ENCODE data around the gene GOLGA6C.
"Not testable (repeated sequence)": the region's sequence is repeated elsewhere in the genome, so short reads cannot be mapped to it uniquely, and the experiment has no call there.

Gene GOLGA6C

GRCh38 chr15:75228787-75229186 lies 29.3 kb upstream of the GOLGA6C start:
- FAIRE-seq, result no peak

DNA sequence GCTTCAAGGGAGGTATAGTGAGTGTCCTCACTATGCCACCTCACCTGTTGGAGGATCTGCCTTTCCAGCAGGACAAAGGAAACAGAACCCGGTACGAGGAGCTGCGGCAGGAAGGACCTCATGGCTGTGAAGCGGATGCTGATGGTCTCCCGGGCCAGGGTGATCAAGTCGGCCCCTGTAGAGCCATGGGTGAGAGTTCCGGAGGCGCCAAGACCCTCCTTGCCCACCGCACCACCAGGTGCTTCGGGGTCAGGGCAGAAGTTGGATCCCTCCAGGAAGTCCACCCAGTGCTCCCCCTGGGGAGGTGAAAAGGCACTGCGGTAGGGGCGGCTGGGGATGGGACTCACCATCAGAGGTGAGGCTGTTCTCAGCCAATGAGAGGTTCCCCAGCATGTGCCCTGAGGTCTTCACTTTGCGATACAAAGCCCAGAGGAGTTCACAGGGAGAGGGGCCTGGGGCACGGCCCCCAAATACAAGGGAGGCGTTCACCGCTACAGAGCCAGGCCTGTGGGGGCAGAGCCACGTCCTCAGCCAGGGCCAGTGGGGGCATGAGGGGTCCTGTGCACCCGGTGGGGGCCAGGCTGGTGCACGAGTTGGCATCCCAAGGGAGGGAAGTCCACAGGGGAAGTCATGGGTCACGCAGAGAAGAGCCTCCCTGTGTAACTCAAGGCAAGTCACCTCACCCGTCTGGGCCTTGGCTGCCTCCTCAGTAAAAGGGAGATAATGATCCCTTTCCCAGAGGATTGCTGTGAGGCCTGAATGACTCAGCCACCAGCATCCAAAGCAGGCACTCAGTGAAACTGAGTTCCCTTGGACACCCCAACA lies 28.7 kb upstream of the GOLGA6C start:
- no peak for FAIRE-seq

GRCh38 chr15:75230016-75230343 lies 28.2 kb upstream of the GOLGA6C start:
- FAIRE-seq, result no peak

DNA sequence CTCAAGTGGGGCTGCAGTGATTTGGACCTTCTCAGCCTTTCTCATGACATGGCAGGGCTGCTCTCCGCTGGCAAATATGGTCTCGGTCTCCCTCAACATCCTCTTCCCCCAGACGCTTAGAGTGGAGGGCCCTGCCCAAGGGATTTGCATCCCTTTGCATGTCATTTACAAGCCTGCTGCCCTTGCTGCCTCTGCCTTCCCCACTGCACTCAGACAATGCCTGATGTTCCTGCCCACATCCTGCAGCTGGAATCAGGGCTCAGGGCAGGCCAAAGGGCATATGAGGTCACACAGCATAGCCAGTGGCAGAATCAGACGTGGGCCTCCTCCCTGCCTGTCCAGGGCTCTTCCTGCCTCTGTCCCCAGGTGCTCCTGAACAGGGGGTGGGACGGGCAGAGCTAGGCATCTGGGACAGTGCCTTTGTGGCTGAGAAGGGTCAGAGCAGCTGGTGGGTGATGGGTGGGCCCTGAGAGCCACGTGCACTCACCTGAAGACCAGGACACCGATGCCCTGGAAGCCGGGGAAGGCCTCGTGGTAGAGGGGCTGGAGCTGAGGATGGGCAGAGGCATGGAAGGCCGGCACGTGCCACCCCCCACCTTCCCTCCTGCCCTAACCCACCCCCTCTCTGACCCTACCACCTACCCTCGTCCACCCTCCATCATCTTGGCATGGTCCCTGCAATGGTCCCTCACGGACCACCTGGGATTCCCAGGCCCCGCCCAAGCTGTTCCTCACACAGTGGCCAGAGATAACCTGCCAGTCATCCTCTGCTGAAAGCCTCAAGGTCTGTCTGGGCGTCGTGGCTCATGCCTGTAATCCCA lies 27.4 kb upstream of the GOLGA6C start:
- no peak for FAIRE-seq

GRCh38 chr15:75231836-75232235 lies 26.3 kb upstream of the GOLGA6C start:
- FAIRE-seq, result no peak

GRCh38 chr15:75232252-75232813 lies 25.8 kb upstream of the GOLGA6C start:
- no peak for FAIRE-seq

DNA sequence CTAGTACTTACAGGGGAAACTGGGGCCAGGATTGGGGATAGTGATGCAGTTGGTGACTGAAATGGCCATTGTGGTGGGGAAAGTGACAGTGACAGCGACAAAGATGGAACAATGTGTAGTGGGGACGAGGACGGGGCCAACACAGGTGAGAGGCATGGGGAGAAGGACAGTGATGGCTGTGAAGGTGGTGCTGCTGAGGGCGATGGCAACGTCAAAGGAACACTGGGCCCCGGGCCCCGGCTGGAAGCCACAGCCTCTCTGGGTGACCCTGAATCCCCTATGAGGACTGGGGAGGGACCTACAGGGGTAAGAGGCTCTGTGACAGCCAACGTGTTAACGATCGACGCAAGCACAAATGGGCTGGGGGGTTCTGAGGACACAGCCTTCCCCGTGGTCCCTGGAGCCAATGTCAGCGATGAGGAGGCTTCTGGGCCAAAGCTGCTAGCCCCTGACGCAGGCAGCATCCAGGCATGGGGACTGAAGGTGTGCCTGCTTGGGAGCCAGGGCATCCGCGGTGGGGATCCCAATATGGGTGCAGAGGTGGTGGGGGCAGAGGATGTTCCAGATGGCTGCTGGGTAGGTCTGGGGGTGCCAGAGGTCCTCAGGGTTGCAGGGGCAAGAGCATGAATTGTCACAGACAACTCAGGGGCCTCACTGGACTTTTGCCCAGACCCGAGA lies 25.2 kb upstream of the GOLGA6C start:
- no peak for FAIRE-seq

GRCh38 chr15:75233504-75234190 lies 24.5 kb upstream of the GOLGA6C start:
- FAIRE-seq, result no peak

- FAIRE-seq, result no peak
These were observed 23.8 kb upstream of the GOLGA6C start for GRCh38 chr15:75234191-75234810.

DNA sequence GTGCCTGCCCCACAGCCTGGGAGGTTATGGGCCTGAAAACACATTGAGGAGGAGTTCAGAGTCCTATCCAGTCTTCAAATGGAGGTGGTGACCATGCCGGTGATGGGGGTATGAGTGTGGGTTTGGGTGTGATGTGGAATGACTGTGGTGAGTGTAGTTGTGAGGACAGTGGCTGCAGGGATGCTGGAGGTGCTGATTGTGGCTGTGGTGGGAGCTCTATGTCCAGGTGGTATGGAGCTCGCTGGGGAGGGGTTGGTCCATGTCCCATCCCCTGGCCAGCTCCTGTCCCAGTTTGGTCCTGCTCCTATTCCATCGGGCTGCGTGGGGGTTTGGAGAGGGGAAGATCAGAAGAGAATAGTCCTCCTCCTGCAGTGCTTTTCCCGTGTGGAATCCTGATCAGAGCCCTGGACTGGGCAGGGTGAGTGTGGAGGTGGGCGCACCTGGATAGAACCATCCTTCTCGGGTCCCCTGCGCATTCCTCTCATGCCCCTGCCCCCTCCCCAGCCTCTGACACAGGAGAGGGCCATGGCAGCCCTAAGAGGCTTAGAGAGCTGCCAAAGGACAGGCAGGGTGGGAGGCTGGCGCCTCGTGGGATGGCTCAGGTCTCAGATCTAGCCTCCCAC lies 23.0 kb upstream of the GOLGA6C start:
- no peak for FAIRE-seq

GRCh38 chr15:75235760-75236729 lies 22.1 kb upstream of the GOLGA6C start:
- FAIRE-seq, result no peak

DNA sequence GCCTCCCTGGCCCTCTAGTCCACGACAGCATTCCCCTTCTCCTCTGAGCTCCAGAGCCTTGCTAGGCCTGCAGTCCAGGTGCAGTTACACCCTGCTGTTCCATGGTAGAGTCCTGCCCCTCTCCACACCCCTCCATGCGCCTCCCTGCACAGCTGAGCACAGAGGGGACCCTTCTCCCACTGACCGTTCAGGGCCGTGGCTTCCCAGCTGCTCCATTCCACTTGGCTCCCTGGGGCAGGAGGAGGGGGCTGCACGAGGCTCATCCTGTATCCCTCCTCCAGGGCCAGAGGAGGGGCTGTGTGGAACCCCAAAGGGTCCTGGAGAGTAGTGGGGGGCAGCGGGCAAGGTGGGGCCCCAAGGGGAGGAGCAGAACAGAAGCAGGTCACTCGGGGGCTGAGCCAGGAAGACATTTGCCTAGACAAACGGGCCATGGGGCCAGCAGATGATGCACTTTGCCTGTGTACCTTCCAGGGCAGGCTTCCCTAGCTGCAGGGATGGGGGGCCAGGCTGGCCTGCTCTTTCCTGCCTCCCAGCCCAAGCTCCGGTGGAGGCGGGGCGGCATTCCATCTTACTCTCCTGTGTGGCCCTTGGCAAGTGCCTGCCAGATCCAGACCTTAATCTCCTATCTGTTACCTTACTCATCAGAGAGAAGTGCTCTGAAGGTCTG lies 20.7 kb upstream of the GOLGA6C start:
- FAIRE-seq, result no peak

DNA sequence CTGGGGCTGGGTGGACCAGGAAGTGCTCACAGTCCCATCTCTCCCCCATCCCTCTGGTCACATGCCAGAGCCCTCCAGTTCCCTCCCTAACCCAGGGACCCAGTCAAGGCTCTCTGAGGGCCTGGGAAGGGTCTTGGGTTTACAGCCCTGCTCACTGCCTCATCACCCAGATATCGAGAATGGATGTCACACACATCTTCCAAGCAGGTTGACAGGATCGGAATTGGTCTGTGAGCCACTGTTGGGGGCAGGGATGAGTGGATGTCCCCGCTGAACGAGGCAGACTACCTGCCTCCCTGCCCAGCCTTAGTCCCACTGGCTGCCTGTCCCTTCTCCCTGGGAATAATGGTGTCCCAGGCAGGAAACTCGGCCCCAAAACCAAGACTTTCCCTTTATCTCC lies 20.0 kb upstream of the GOLGA6C start:
- FAIRE-seq, result no peak

GRCh38 chr15:75245741-75246140 lies 12.4 kb upstream of the GOLGA6C start:
- not testable (repeated sequence) for FAIRE-seq

DNA sequence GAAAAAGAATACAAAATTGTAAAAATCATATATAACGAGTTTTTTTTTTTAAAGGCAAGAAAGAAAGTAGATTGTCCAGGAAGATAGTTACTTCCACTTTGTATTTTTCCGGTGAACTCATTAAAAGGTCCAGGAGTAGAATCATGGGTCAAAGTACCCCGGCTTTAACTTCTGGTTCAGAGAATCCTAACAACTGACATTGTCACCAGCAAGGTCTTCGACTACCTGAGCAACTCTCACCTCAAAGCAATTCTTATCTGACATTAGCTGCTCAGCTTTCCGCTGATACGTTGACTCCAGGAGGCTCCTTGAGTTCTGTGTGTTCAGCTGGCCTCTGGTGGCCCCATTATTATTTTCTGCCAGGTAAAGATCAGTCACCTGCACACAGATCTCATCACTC lies 9.1 kb upstream of the GOLGA6C start:
- FAIRE-seq, result not testable (repeated sequence)

DNA sequence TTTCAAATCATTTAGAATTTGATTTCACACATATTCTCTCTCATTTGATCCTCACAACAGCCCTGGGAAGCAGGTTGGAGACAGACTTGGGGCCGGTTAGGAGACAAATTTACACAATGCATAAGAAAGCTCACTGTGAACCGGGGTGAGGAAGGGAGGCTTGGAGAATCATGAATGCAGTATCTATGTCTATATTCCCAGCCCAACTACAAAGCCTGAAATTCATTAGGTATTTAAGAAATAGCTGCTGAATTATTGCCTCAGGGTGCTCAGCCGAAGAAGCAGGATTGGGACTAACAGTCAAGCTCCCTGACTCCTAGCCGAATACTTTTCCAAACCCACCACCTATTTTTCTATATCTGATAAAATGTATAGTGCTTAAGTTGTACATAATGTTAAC lies 8.4 kb upstream of the GOLGA6C start:
- no peak for FAIRE-seq

GRCh38 chr15:75251343-75251742 lies 6.8 kb upstream of the GOLGA6C start:
- FAIRE-seq, result not testable (repeated sequence)

DNA sequence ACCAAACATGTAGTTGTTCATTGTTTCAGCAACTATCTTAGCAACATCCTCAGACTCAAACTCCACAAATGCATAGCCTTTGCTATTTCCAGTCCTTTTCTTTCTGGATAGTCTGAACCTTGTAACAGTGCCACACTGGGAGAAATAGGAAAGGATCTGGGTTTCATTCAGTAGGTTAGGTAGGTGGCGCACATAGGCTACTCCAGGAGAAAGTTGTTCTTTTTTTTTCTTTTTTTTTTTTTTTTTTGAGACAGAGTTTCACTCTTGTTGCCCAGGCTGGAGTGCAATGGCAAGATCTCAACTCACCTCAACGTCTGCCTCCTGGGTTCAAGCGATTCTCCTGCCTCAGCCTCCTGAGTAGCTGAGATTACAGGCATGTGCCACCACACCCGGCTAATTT lies 5.8 kb upstream of the GOLGA6C start:
- not testable (repeated sequence) for FAIRE-seq

DNA sequence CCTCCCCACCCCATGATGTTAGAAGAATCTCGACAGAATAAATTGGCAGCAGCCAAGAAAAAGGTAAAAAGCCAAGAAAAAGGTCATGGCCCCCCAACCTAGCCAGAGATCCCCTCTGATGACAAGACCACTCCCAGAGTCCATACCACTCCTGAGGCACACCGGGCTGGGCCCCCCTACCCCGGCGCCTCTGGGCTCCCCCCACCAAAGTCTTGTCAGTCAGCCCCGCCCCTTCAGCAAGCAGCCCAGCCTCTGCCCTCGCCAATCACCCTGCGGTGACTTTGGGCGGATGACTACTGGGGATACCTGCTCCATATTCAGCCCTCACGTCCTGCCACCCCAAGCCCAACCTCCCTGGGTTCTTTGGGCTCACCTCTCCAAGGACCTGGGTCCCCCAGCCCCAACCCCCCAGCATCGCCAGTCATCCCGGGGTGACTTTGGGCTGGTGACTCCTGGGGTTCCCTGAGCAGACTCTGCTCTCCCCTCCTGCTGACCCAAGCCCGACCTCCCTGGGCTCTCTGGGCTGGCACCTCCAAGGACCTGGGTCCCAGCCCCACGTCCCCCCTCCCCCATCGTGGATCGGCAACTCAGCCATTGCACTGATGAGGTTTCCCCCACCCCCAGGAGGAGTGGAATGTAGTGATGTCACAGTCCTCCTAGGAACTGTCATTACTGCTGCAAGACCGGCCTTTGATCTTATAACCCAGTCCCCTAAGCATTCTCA lies 648 bp downstream of the GOLGA6C start:
- FAIRE-seq, result not testable (repeated sequence)

Data from endometrium (tissue), 2 donors.